Measurements from ENCODE around the gene PLEKHG3.
"Not testable (repeated sequence)": the region's sequence is repeated elsewhere in the genome, so short reads cannot be mapped to it uniquely, and the experiment has no call there.

The PLEKHG3 gene

GRCh38 chr14:64704143-64704742, at the start of gene PLEKHG3:
PLEKHG3 (plus strand) TSS chr14:64704424; CDS start chr14:64727632, 23,208 bp downstream.
- peak in 1 of 3 experiments; percentile 31 for DNase-seq (ENCODE audit: low read depth in 3 of 3)

GRCh38 chr14:64654901-64655300, 49.3 kb upstream of the PLEKHG3 start:
- DNase-seq (ENCODE audit: low read depth in 3 of 3), result no peak

GRCh38 chr14:64656986-64657385, 47.2 kb upstream of the PLEKHG3 start:
- DNase-seq (ENCODE audit: low read depth in 3 of 3), result no peak

GRCh38 chr14:64658201-64658600, 46.0 kb upstream of the PLEKHG3 start:
- no peak for DNase-seq (ENCODE audit: low read depth in 3 of 3)

- not testable (repeated sequence) for DNase-seq (ENCODE audit: low read depth in 3 of 3)
Measured at GRCh38 chr14:64658700-64659264, 45.4 kb upstream of the PLEKHG3 start.

GRCh38 chr14:64659366-64659765, 44.9 kb upstream of the PLEKHG3 start:
- DNase-seq (ENCODE audit: low read depth in 3 of 3), result no peak

- no peak for DNase-seq (ENCODE audit: low read depth in 3 of 3)
Measured at GRCh38 chr14:64663174-64663573, 41.0 kb upstream of the PLEKHG3 start.

GRCh38 chr14:64671591-64671990, 32.6 kb upstream of the PLEKHG3 start:
- no peak for DNase-seq (ENCODE audit: low read depth in 3 of 3)

GRCh38 chr14:64673316-64673715, 30.9 kb upstream of the PLEKHG3 start:
- DNase-seq (ENCODE audit: low read depth in 3 of 3), result no peak

- DNase-seq (ENCODE audit: low read depth in 3 of 3), result no peak
Measured at GRCh38 chr14:64673748-64674147, 30.5 kb upstream of the PLEKHG3 start.

GRCh38 chr14:64674829-64675228, 29.4 kb upstream of the PLEKHG3 start:
- DNase-seq (ENCODE audit: low read depth in 3 of 3), result no peak

GRCh38 chr14:64675312-64675711, 28.9 kb upstream of the PLEKHG3 start:
- DNase-seq (ENCODE audit: low read depth in 3 of 3), result no peak

GRCh38 chr14:64676410-64677008, 27.7 kb upstream of the PLEKHG3 start:
- DNase-seq (ENCODE audit: low read depth in 3 of 3), result no peak

- DNase-seq (ENCODE audit: low read depth in 3 of 3), result no peak
Measured at GRCh38 chr14:64680013-64680713, 24.1 kb upstream of the PLEKHG3 start.

- DNase-seq (ENCODE audit: low read depth in 3 of 3), result no peak
Measured at GRCh38 chr14:64680714-64681065, 23.5 kb upstream of the PLEKHG3 start.

- DNase-seq (ENCODE audit: low read depth in 3 of 3), result no peak
Measured at GRCh38 chr14:64681796-64682710, 22.2 kb upstream of the PLEKHG3 start.

- DNase-seq (ENCODE audit: low read depth in 3 of 3), result no peak
Measured at GRCh38 chr14:64682843-64683242, 21.4 kb upstream of the PLEKHG3 start.

- DNase-seq (ENCODE audit: low read depth in 3 of 3), result no peak
Measured at GRCh38 chr14:64683264-64683663, 21.0 kb upstream of the PLEKHG3 start.

- DNase-seq (ENCODE audit: low read depth in 3 of 3), result no peak
Measured at GRCh38 chr14:64684091-64684490, 20.1 kb upstream of the PLEKHG3 start.

- DNase-seq (ENCODE audit: low read depth in 3 of 3), result no peak
Measured at GRCh38 chr14:64685371-64686281, 18.6 kb upstream of the PLEKHG3 start.

- no peak for DNase-seq (ENCODE audit: low read depth in 3 of 3)
Measured at GRCh38 chr14:64686282-64686615, 18.0 kb upstream of the PLEKHG3 start.
